Measurements from ENCODE around the gene SPP1. TPM values are rescaled to one million over a fixed set of nuclear protein-coding genes. Genes with fewer than 3 reads are reported as not detected.

Gene SPP1
- polyA plus RNA-seq, 4 donors: 103 to 545 (median 277) TPM

- DNase-seq (ENCODE audit: low read depth in 4 of 4, low spot score in 3 of 4): no peak
Observed at GRCh38 chr4:87950936-87951511, 24.5 kb upstream of the SPP1 start.

- no peak for DNase-seq (ENCODE audit: low read depth in 4 of 4, low spot score in 3 of 4)
Observed at GRCh38 chr4:87953826-87954225, 21.7 kb upstream of the SPP1 start.

GRCh38 chr4:87956501-87956900 is 19.0 kb upstream of the SPP1 start:
- DNase-seq (ENCODE audit: low read depth in 4 of 4, low spot score in 3 of 4): no peak

- DNase-seq (ENCODE audit: low read depth in 4 of 4, low spot score in 3 of 4): no peak
Observed at GRCh38 chr4:87957061-87957460, 18.5 kb upstream of the SPP1 start.

GRCh38 chr4:87961993-87962392 is 13.5 kb upstream of the SPP1 start:
- no peak for DNase-seq (ENCODE audit: low read depth in 4 of 4, low spot score in 3 of 4)

GRCh38 chr4:87962398-87963146 is 12.9 kb upstream of the SPP1 start:
- DNase-seq (ENCODE audit: low read depth in 4 of 4, low spot score in 3 of 4): no peak

GRCh38 chr4:87965501-87965975 is 10.0 kb upstream of the SPP1 start:
- DNase-seq (ENCODE audit: low read depth in 4 of 4, low spot score in 3 of 4): no peak

- no peak for DNase-seq (ENCODE audit: low read depth in 4 of 4, low spot score in 3 of 4)
Observed at GRCh38 chr4:87966095-87966496, 9.4 kb upstream of the SPP1 start.

GRCh38 chr4:87967193-87967592 is 8.3 kb upstream of the SPP1 start:
- no peak for DNase-seq (ENCODE audit: low read depth in 4 of 4, low spot score in 3 of 4)

GRCh38 chr4:87970121-87970520 is 5.4 kb upstream of the SPP1 start:
- DNase-seq (ENCODE audit: low read depth in 4 of 4, low spot score in 3 of 4): no peak

GRCh38 chr4:87971866-87972265 is 3.6 kb upstream of the SPP1 start:
- DNase-seq (ENCODE audit: low read depth in 4 of 4, low spot score in 3 of 4): no peak

GRCh38 chr4:87973283-87974169 is 2.0 kb upstream of the SPP1 start:
- no peak for DNase-seq (ENCODE audit: low read depth in 4 of 4, low spot score in 3 of 4)

- DNase-seq (ENCODE audit: low read depth in 4 of 4, low spot score in 3 of 4): no peak
Observed at GRCh38 chr4:87974856-87975462, 555 bp upstream of the SPP1 start.

GRCh38 chr4:87977521-87978278 is 2.2 kb downstream of the SPP1 start:
- no peak for DNase-seq (ENCODE audit: low read depth in 4 of 4, low spot score in 3 of 4)

- no peak for DNase-seq (ENCODE audit: low read depth in 4 of 4, low spot score in 3 of 4)
Observed at GRCh38 chr4:87978681-87979080, 3.2 kb downstream of the SPP1 start.

- no peak for DNase-seq (ENCODE audit: low read depth in 4 of 4, low spot score in 3 of 4)
Observed at GRCh38 chr4:87979810-87980209, 4.3 kb downstream of the SPP1 start.

- no peak for DNase-seq (ENCODE audit: low read depth in 4 of 4, low spot score in 3 of 4)
Observed at GRCh38 chr4:87981486-87981885, 6.0 kb downstream of the SPP1 start.

GRCh38 chr4:87982036-87982435 is 6.5 kb downstream of the SPP1 start:
- no peak for DNase-seq (ENCODE audit: low read depth in 4 of 4, low spot score in 3 of 4)

- no peak for DNase-seq (ENCODE audit: low read depth in 4 of 4, low spot score in 3 of 4)
Observed at GRCh38 chr4:87982446-87983010, 7.0 kb downstream of the SPP1 start.

GRCh38 chr4:87983996-87984395 is 8.5 kb downstream of the SPP1 start:
- no peak for DNase-seq (ENCODE audit: low read depth in 4 of 4, low spot score in 3 of 4)

All from left renal pelvis (tissue), 4 donors.